Activated CD4-positive, alpha-beta T cell treated with anti-CD3 and anti-CD28 coated beads for 1 hour (primary cell): ENCODE measurements around the gene S1PR4.

ENCODE experiments used
- DNase-seq: peaks from one replicate; pipeline ENCODE4 v3.0.0-alpha.2; 2020

S1PR4 gene

DNA sequence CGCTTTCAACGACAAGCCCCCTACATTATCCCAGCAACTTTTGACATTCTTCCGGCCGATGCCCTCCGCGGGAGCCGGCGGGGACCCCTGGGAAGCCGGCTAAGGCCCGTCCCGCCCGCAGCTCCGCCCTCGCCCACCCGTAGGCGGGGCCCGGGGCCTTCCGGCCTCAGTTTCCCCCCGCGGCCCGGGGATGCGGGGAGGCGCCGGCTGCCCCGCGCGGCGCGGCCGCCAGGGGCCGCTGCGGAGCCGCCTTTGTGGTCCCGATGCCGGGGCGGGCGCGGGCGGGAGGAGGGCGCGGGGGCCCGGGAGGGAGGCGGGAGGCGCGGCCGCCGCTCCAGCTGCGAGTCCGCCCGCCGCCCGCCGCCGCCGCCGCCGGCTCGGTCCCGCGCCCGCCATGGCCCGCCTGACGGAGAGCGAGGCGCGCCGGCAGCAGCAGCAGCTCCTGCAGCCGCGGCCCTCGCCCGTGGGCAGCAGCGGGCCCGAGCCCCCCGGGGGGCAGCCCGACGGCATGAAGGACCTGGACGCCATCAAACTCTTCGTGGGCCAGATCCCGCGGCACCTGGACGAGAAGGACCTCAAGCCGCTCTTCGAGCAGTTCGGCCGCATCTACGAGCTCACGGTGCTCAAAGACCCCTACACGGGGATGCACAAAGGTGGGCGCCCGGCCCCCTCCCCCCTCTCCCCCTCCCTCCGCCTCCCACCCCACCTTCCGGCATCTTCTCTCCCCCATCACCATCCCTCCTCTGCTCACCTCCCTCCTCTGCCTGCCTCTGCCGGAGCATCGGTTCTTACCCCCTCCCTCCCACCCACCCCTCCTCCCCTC is 46.0 kb downstream of the S1PR4 start, which contains the start of gene CELF5:
CELF5 (plus strand) TSS at position 316 of the 823 bp plus-strand sequence; CDS start at position 395, 79 bp downstream.
- peak; percentile 39 for DNase-seq

GRCh38 chr19:3225169-3225485 is 46.6 kb downstream of the S1PR4 start:
- no peak for DNase-seq

GRCh38 chr19:3225677-3226093 is 47.1 kb downstream of the S1PR4 start:
- no peak for DNase-seq

- no peak for DNase-seq
Observed at GRCh38 chr19:3227054-3227626, 48.6 kb downstream of the S1PR4 start.

GRCh38 chr19:3229346-3229743 is 50.8 kb downstream of the S1PR4 start:
- DNase-seq, result no peak
